ENCODE data around the gene SORBS1. TPM values are rescaled to one million over a fixed set of nuclear protein-coding genes. Genes with fewer than 3 reads are reported as not detected.

Gene SORBS1
- total and polyA plus RNA-seq, 2 donors (not counting 3 experiments of a cell fraction or from before 2014, with no cell fraction given): 2.0 to 7.9 TPM

- no peak for TF ChIP-seq EZH2 (IDR thresholded peaks at IDR 0.05; ENCODE audit: borderline replicate concordance, low read depth, low read length, severe bottlenecking)
- no peak for TF ChIP-seq GATA2 (IDR thresholded peaks at IDR 0.05; ENCODE audit: insufficient read depth, insufficient read length, low read depth, low read length)
- no peak for TF ChIP-seq POLR2A (IDR thresholded peaks at IDR 0.05; ENCODE audit: low read depth, low read length)
- TF ChIP-seq FOS (IDR thresholded peaks at IDR 0.05; ENCODE audit: borderline replicate concordance, insufficient read depth, low read length): no peak
- no peak for TF ChIP-seq MAX (IDR thresholded peaks at IDR 0.05; ENCODE audit: insufficient read depth, insufficient read length)
- no peak for TF ChIP-seq MYC (IDR thresholded peaks at IDR 0.05; ENCODE audit: low read depth, low read length)
- no peak for TF ChIP-seq POLR2AphosphoS5 (IDR thresholded peaks at IDR 0.05; ENCODE audit: insufficient read depth, low read depth, low read length)
- TF ChIP-seq JUN (IDR thresholded peaks at IDR 0.05; ENCODE audit: borderline replicate concordance, insufficient read depth, insufficient read length, low read depth): no peak
- TF ChIP-seq CTCF (IDR thresholded peaks at IDR 0.05; ENCODE audit: extremely low read depth in 1 of 2, insufficient read depth in 1 of 2, low read depth in 1 of 2, low read length in 2 of 2): no peak
- Histone ChIP-seq H3K36me3 (ENCODE audit: control insufficient read depth in 2 of 2, extremely low read depth in 1 of 2, insufficient read depth in 2 of 2, low read length in 2 of 2) (no peaks in the 10 kb centered on the region), H3K27me3 (ENCODE audit: control insufficient read depth in 2 of 2, insufficient read depth in 2 of 2, low read length in 2 of 2) (no peaks in the 10 kb centered on the region), H3K9me1 (replicated peaks; ENCODE audit: control insufficient read depth, extremely low read depth, insufficient read depth, low read length) (no peaks in the 10 kb centered on the region), H3K4me2 (ENCODE audit: insufficient read depth, low read length) (no peak overlapping the region), H3K4me3 (replicated peaks in 1 of 3; ENCODE audit: insufficient read depth in 1 of 3, low read depth in 1 of 3, low read length in 3 of 3) (no peak overlapping the region), H3K4me1 (ENCODE audit: control insufficient read depth, extremely low read depth, insufficient read depth, low read length) (peaks cover 30% of the 10 kb centered on the region), H3K9ac (replicated peaks; ENCODE audit: extremely low read depth, insufficient read depth, low read length) (no peak overlapping the region), H3K9me3 (replicated peaks; ENCODE audit: control insufficient read depth, insufficient read depth, low read length) (no peaks in the 10 kb centered on the region), H4K20me1 (replicated peaks; ENCODE audit: control insufficient read depth, extremely low read depth, insufficient read depth, low read length) (no peaks in the 10 kb centered on the region), H3K79me2 (ENCODE audit: control insufficient read depth, insufficient read depth, low read length) (no peaks in the 10 kb centered on the region), H3K27ac (ENCODE audit: insufficient read depth, low read depth, low read length) (no peak overlapping the region), H2AFZ (ENCODE audit: low read depth, low read length) (no peak overlapping the region)
- ChIA-PET CTCF (interaction anchor here (0.6 to 1.5 kb wide), 3 partner anchors 31 to 144 kb away, joined by 3 read pairs; no protein-coding TSS in a partner anchor), POLR2A (no interaction called here)
- intact Hi-C loops (cut with micrococcal nuclease): no loop called here
- no peak for DNase-seq (ENCODE audit: low read depth, low spot score)
- dilution Hi-C loops (cut with MboI; ENCODE audit: extremely low pct_ligation_motif_present, low sequenced_read_pairs): no loop called here
- no peak for FAIRE-seq
- BruUV-seq (replicated peaks): no TSS peak
Observed at GRCh38 chr10:95331596-95332130, 229.5 kb downstream of the SORBS1 start.

Data from endothelial cell of umbilical vein (primary cell).